GM18520 (cell line): ENCODE data around the gene EGFR.

Experiments
- ATAC-seq: cut with Tn5 transposase; IDR thresholded peaks from one replicate; pipeline ENCODE4 v1.9.1; 2021; ENCODE audit not compliant: unreplicated experiment

The EGFR gene

GRCh38 chr7:55060636-55061022 lies 41.8 kb downstream of the EGFR start:
- no peak for ATAC-seq

- no peak for ATAC-seq
Observed at GRCh38 chr7:55061726-55062499, 43.1 kb downstream of the EGFR start.

- ATAC-seq = no peak
Observed at GRCh38 chr7:55063061-55063460, 44.2 kb downstream of the EGFR start.

GRCh38 chr7:55063633-55064032 lies 44.8 kb downstream of the EGFR start:
- ATAC-seq = no peak

GRCh38 chr7:55065079-55065478 lies 46.3 kb downstream of the EGFR start:
- ATAC-seq = no peak

- ATAC-seq = peak; percentile 49
Observed at GRCh38 chr7:55065511-55066229, 46.9 kb downstream of the EGFR start.

- ATAC-seq = no peak
Observed at GRCh38 chr7:55066524-55066923, 47.7 kb downstream of the EGFR start.

GRCh38 chr7:55066938-55067337 lies 48.1 kb downstream of the EGFR start:
- no peak for ATAC-seq

- ATAC-seq = no peak
Observed at GRCh38 chr7:55067748-55068147, 48.9 kb downstream of the EGFR start.

- no peak for ATAC-seq
Observed at GRCh38 chr7:55069271-55069792, 50.5 kb downstream of the EGFR start.

- no peak for ATAC-seq
Observed at GRCh38 chr7:55070271-55070743, 51.5 kb downstream of the EGFR start.

- no peak for ATAC-seq
Observed at GRCh38 chr7:55070854-55071253, 52.0 kb downstream of the EGFR start.

- ATAC-seq = no peak
Observed at GRCh38 chr7:55071411-55072175, 52.8 kb downstream of the EGFR start.

GRCh38 chr7:55072251-55072650 lies 53.4 kb downstream of the EGFR start:
- ATAC-seq = no peak

GRCh38 chr7:55073051-55073511 lies 54.3 kb downstream of the EGFR start:
- peak; percentile 69 for ATAC-seq

GRCh38 chr7:55073976-55074528 lies 55.2 kb downstream of the EGFR start:
- peak; percentile 62 for ATAC-seq

GRCh38 chr7:55075464-55076021 lies 56.7 kb downstream of the EGFR start:
- no peak for ATAC-seq

GRCh38 chr7:55077561-55078410 lies 59.0 kb downstream of the EGFR start:
- no peak for ATAC-seq

GRCh38 chr7:55078465-55079372 lies 59.9 kb downstream of the EGFR start:
- ATAC-seq = no peak
